ENCODE results near the gene RPL4.
A peak's percentile ranks its signal among the peaks of the same experiment; 100 is the strongest.
"Not testable (repeated sequence)": the region's sequence is repeated elsewhere in the genome, so short reads cannot be mapped to it uniquely, and the experiment has no call there.

Gene RPL4

GRCh38 chr15:66502491-66502890, 2.2 kb downstream of the RPL4 start:
- DNase-seq (ENCODE audit: low read depth) = no peak
- no peak for TF ChIP-seq CTCF (IDR thresholded peaks at IDR 0.05; ENCODE audit: control insufficient read depth, extremely low read depth, insufficient read depth)
- H3K4me3 ChIP-seq (ENCODE audit: low read depth, low read length) = peak overlapping the region; percentile 94

- H3K4me3 ChIP-seq (ENCODE audit: low read depth, low read length); DNase-seq (ENCODE audit: low read depth): not testable (repeated sequence)
These were observed 4.3 kb downstream of the RPL4 start for GRCh38 chr15:66500346-66500745.

GRCh38 chr15:66498501-66499386, 5.9 kb downstream of the RPL4 start:
- 0 out of 2 replicates have a peak, but pooled peaks have one; percentile 22 for TF ChIP-seq CTCF (IDR thresholded peaks at IDR 0.05; ENCODE audit: control insufficient read depth, extremely low read depth, insufficient read depth)
- DNase-seq (ENCODE audit: low read depth) = no peak
- no peak overlapping the region for H3K4me3 ChIP-seq (ENCODE audit: low read depth, low read length)

- peak; percentile 81 for DNase-seq (ENCODE audit: low read depth)
- H3K4me3 ChIP-seq (ENCODE audit: low read depth, low read length) = peak within 1 kb of the TSS; percentile 67
- peak; percentile 95 for TF ChIP-seq CTCF (IDR thresholded peaks at IDR 0.05; ENCODE audit: control insufficient read depth, extremely low read depth, insufficient read depth)
These were observed 6.9 kb downstream of the RPL4 start, which contains the start of gene SNAPC5 for GRCh38 chr15:66497502-66498455. Gene SNAPC5 (minus strand): TSS chr15:66497762. CDS start chr15:66497731, 31 bp downstream.

- TF ChIP-seq CTCF (IDR thresholded peaks at IDR 0.05; ENCODE audit: control insufficient read depth, extremely low read depth, insufficient read depth) = no peak
- no peak for DNase-seq (ENCODE audit: low read depth)
- peak overlapping the region; percentile 67 for H3K4me3 ChIP-seq (ENCODE audit: low read depth, low read length)
These were observed 7.6 kb downstream of the RPL4 start for GRCh38 chr15:66496951-66497501.

- no peak overlapping the region for H3K4me3 ChIP-seq (ENCODE audit: low read depth, low read length)
- DNase-seq (ENCODE audit: low read depth) = no peak
- no peak for TF ChIP-seq CTCF (IDR thresholded peaks at IDR 0.05; ENCODE audit: control insufficient read depth, extremely low read depth, insufficient read depth)
These were observed 10.4 kb downstream of the RPL4 start for GRCh38 chr15:66494262-66494661.

GRCh38 chr15:66491846-66492245, 12.8 kb downstream of the RPL4 start:
- H3K4me3 ChIP-seq (ENCODE audit: low read depth, low read length) = no peak overlapping the region
- DNase-seq (ENCODE audit: low read depth) = no peak
- TF ChIP-seq CTCF (IDR thresholded peaks at IDR 0.05; ENCODE audit: control insufficient read depth, extremely low read depth, insufficient read depth) = no peak
